SK-N-MC (cell line): ENCODE data around the gene LRRC75B.
"Not testable (repeated sequence)": the region's sequence is repeated elsewhere in the genome, so short reads cannot be mapped to it uniquely, and the experiment has no call there.

Source experiments
- EZH2 ChIP-seq: fragments of 200-600 bp; sonication (generic); IDR thresholded peaks from one replicate; pipeline ENCODE4 v1.6.1; 2017; ENCODE audit warnings: antibody characterized with exemption
- POLR2AphosphoS5 ChIP-seq: IDR thresholded peaks from 2 replicates; pipeline ENCODE4 v1.6.1; 2012; ENCODE audit warnings: mild to moderate bottlenecking, low read depth, low read length, borderline replicate concordance

- TF ChIP-seq POLR2AphosphoS5, EZH2: not testable (repeated sequence)
Observed at GRCh38 chr22:24607429-24607983, 14.6 kb upstream of the LRRC75B start.
